Measurements from ENCODE around the gene CMIP. TPM values are rescaled to one million over a fixed set of nuclear protein-coding genes. Genes with fewer than 3 reads are reported as not detected.
"Not testable (repeated sequence)": the region's sequence is repeated elsewhere in the genome, so short reads cannot be mapped to it uniquely, and the experiment has no call there.

Gene CMIP
- total RNA-seq, 1 donor from 2014 or later = 27.7 TPM

- TF ChIP-seq CTCF (IDR thresholded peaks at IDR 0.05; ENCODE audit: insufficient read depth, low read length, poor library complexity, severe bottlenecking) = no peak
- DNase-seq (ENCODE audit: low read depth) = no peak
- H3K36me3 ChIP-seq (ENCODE audit: control insufficient read depth, insufficient read depth, low read length) = no peaks in the 10 kb centered on the region
- no peaks in the 10 kb centered on the region for H3K27me3 ChIP-seq (ENCODE audit: control insufficient read depth, insufficient read depth, low read length)
- no peak overlapping the region for H3K4me3 ChIP-seq (ENCODE audit: low read depth, low read length)
Measured at GRCh38 chr16:81417210-81417609, 27.4 kb upstream of the CMIP start.

- DNase-seq (ENCODE audit: low read depth) = no peak
- no peaks in the 10 kb centered on the region for H3K27me3 ChIP-seq (ENCODE audit: control insufficient read depth, insufficient read depth, low read length)
- H3K36me3 ChIP-seq (ENCODE audit: control insufficient read depth, insufficient read depth, low read length) = no peaks in the 10 kb centered on the region
- TF ChIP-seq CTCF (IDR thresholded peaks at IDR 0.05; ENCODE audit: insufficient read depth, low read length, poor library complexity, severe bottlenecking) = no peak
- no peak overlapping the region for H3K4me3 ChIP-seq (ENCODE audit: low read depth, low read length)
Measured at GRCh38 chr16:81419806-81420205, 24.8 kb upstream of the CMIP start.

GRCh38 chr16:81421126-81421525, 23.5 kb upstream of the CMIP start:
- DNase-seq (ENCODE audit: low read depth) = no peak
- TF ChIP-seq CTCF (IDR thresholded peaks at IDR 0.05; ENCODE audit: insufficient read depth, low read length, poor library complexity, severe bottlenecking) = no peak
- no peaks in the 10 kb centered on the region for H3K27me3 ChIP-seq (ENCODE audit: control insufficient read depth, insufficient read depth, low read length)
- no peaks in the 10 kb centered on the region for H3K36me3 ChIP-seq (ENCODE audit: control insufficient read depth, insufficient read depth, low read length)
- H3K4me3 ChIP-seq (ENCODE audit: low read depth, low read length) = no peak overlapping the region

DNA sequence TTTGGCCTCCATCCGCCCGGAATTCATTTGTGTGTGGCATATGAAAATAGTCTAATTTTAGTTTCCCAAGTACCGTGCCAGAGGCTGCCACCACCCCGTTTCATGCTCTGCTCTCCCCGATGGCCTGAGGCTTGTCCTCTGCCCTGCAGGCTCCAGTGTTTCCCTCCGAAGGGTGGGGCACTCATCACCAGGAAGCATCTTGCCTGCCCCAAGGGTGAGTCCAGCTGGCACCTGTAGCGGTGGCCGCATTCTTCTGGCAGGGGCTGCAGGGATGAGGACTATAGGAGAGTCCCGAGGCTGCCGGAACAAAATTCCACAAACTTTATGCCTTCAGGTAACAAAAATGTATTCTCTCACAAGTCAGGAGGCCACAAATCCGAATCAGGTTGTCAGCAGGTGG, 23.1 kb upstream of the CMIP start:
- Histone ChIP-seq H3K27me3 (ENCODE audit: control insufficient read depth, insufficient read depth, low read length) (no peaks in the 10 kb centered on the region), H3K36me3 (ENCODE audit: control insufficient read depth, insufficient read depth, low read length) (no peaks in the 10 kb centered on the region), H3K4me3 (ENCODE audit: low read depth, low read length) (no peak overlapping the region)
- DNase-seq (ENCODE audit: low read depth) = no peak
- TF ChIP-seq CTCF (IDR thresholded peaks at IDR 0.05; ENCODE audit: insufficient read depth, low read length, poor library complexity, severe bottlenecking) = no peak

DNA sequence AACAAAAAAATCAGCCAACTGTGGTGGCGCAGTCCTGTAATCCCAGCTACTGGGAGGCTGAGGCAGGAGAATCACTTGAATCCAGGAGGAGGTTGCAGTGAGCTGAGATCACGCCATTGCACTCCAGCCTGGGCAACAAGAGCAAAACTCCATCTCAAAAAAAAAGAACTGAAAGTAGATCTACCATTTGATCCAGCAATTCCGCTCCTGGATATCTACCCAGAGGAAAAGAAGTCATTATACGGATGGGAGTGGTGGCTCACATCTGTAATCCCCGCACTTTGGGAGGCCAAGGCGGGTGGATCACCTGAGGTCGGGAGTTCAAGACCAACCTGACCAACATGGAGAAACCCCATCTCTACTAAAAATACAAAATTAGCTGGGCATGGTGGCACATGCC, 22.5 kb upstream of the CMIP start:
- H3K36me3 ChIP-seq (ENCODE audit: control insufficient read depth, insufficient read depth, low read length); H3K27me3 ChIP-seq (ENCODE audit: control insufficient read depth, insufficient read depth, low read length); DNase-seq (ENCODE audit: low read depth); H3K4me3 ChIP-seq (ENCODE audit: low read depth, low read length): not testable (repeated sequence)

GRCh38 chr16:81424771-81425170, 19.8 kb upstream of the CMIP start:
- no peak for TF ChIP-seq CTCF (IDR thresholded peaks at IDR 0.05; ENCODE audit: insufficient read depth, low read length, poor library complexity, severe bottlenecking)
- no peak for DNase-seq (ENCODE audit: low read depth)
- no peaks in the 10 kb centered on the region for H3K36me3 ChIP-seq (ENCODE audit: control insufficient read depth, insufficient read depth, low read length)
- no peaks in the 10 kb centered on the region for H3K27me3 ChIP-seq (ENCODE audit: control insufficient read depth, insufficient read depth, low read length)
- no peak overlapping the region for H3K4me3 ChIP-seq (ENCODE audit: low read depth, low read length)
